GM19397 (cell line): Measurements from ENCODE around the gene COMMD1.
A peak's percentile ranks its signal among the peaks of the same experiment; 100 is the strongest.
"Not testable (repeated sequence)": the region's sequence is repeated elsewhere in the genome, so short reads cannot be mapped to it uniquely, and the experiment has no call there.

Source experiments
- ATAC-seq: cut with Tn5 transposase; IDR thresholded peaks from one replicate; pipeline ENCODE4 v1.9.1; 2021; ENCODE audit warnings: mild to moderate bottlenecking, moderate library complexity; ENCODE audit not compliant: unreplicated experiment

Gene COMMD1

GRCh38 chr2:61905372-61906185, at the start of gene COMMD1:
Gene COMMD1 (plus strand): TSS chr2:61905674. CDS start chr2:61905679, 5 bp downstream.
- peak; percentile 99 for ATAC-seq

- ATAC-seq = no peak
Observed at GRCh38 chr2:61857224-61857623, 48.2 kb upstream of the COMMD1 start.

GRCh38 chr2:61862085-61862484, 43.4 kb upstream of the COMMD1 start:
- ATAC-seq = no peak

GRCh38 chr2:61866482-61867089, 38.9 kb upstream of the COMMD1 start:
- ATAC-seq = not testable (repeated sequence)

- ATAC-seq = no peak
Observed at GRCh38 chr2:61876400-61876799, 29.1 kb upstream of the COMMD1 start.

GRCh38 chr2:61877571-61878245, 27.8 kb upstream of the COMMD1 start:
- no peak for ATAC-seq

GRCh38 chr2:61878761-61879160, 26.7 kb upstream of the COMMD1 start:
- no peak for ATAC-seq

GRCh38 chr2:61879351-61879750, 26.1 kb upstream of the COMMD1 start:
- not testable (repeated sequence) for ATAC-seq

- no peak for ATAC-seq
Observed at GRCh38 chr2:61882850-61883249, 22.6 kb upstream of the COMMD1 start.

GRCh38 chr2:61885896-61886603, 19.4 kb upstream of the COMMD1 start:
- ATAC-seq = no peak

GRCh38 chr2:61887717-61888266, 17.7 kb upstream of the COMMD1 start:
- no peak for ATAC-seq

GRCh38 chr2:61888267-61889055, 17.0 kb upstream of the COMMD1 start, which contains the start of gene CCT4:
Gene CCT4 (minus strand): TSS chr2:61888656. CDS start chr2:61888507, 149 bp downstream.
- peak; percentile 77 for ATAC-seq

- ATAC-seq = no peak
Observed at GRCh38 chr2:61898810-61899209, 6.7 kb upstream of the COMMD1 start.

GRCh38 chr2:61900281-61900680, 5.2 kb upstream of the COMMD1 start:
- no peak for ATAC-seq

- ATAC-seq = no peak
Observed at GRCh38 chr2:61906186-61906470, 654 bp downstream of the COMMD1 start.

GRCh38 chr2:61909116-61909515, 3.6 kb downstream of the COMMD1 start:
- ATAC-seq = no peak

- no peak for ATAC-seq
Observed at GRCh38 chr2:61910603-61911002, 5.1 kb downstream of the COMMD1 start.

- no peak for ATAC-seq
Observed at GRCh38 chr2:61911510-61911909, 6.0 kb downstream of the COMMD1 start.

- ATAC-seq = not testable (repeated sequence)
Observed at GRCh38 chr2:61914794-61915193, 9.3 kb downstream of the COMMD1 start.

GRCh38 chr2:61920548-61920947, 15.1 kb downstream of the COMMD1 start:
- no peak for ATAC-seq
